Measurements from ENCODE around the gene PRKG1. TPM values are rescaled to one million over a fixed set of nuclear protein-coding genes. Genes with fewer than 3 reads are reported as not detected.

Gene PRKG1
- total RNA-seq, 1 donor from 2014 or later: 4.6 TPM

DNA sequence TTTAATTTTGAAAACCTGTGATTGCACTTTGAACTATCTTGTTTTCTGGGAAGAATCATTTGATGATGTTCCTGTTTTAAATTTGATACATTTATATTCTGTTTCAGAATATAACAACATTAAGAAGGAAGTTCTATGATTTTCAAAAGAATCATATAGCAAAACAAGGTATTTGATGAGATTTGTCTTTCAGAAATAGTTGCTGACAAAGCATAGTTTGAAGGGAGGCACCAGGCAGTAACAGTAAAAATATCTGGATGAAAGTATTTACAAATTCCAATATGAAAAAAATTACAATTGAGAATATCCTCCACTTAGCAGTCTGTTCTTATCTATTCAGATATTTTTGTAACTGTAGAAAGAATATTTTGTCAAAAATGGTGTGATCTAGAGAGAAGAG is 891.2 kb downstream of the PRKG1 start:
- TF ChIP-seq, protein P1, sequence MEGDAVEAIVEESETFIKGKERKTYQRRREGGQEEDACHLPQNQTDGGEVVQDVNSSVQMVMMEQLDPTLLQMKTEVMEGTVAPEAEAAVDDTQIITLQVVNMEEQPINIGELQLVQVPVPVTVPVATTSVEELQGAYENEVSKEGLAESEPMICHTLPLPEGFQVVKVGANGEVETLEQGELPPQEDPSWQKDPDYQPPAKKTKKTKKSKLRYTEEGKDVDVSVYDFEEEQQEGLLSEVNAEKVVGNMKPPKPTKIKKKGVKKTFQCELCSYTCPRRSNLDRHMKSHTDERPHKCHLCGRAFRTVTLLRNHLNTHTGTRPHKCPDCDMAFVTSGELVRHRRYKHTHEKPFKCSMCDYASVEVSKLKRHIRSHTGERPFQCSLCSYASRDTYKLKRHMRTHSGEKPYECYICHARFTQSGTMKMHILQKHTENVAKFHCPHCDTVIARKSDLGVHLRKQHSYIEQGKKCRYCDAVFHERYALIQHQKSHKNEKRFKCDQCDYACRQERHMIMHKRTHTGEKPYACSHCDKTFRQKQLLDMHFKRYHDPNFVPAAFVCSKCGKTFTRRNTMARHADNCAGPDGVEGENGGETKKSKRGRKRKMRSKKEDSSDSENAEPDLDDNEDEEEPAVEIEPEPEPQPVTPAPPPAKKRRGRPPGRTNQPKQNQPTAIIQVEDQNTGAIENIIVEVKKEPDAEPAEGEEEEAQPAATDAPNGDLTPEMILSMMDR (IDR thresholded peaks at IDR 0.05; ENCODE audit: unreplicated experiment): no peak
- no peak for DNase-seq (ENCODE audit: low spot score, unreplicated experiment)
- Mint-ChIP-seq H3K9me3 (ENCODE audit: low read depth) (no peaks in the 10 kb centered on the region), H3K4me3 (ENCODE audit: low read depth) (no peak overlapping the region), H3K36me3 (ENCODE audit: insufficient read depth) (no peaks in the 10 kb centered on the region), H3K27me3 (peaks cover 4% of the 10 kb centered on the region), H3K4me1 (ENCODE audit: low read depth) (no peaks in the 10 kb centered on the region), H3K27ac (no peak overlapping the region)

DNA sequence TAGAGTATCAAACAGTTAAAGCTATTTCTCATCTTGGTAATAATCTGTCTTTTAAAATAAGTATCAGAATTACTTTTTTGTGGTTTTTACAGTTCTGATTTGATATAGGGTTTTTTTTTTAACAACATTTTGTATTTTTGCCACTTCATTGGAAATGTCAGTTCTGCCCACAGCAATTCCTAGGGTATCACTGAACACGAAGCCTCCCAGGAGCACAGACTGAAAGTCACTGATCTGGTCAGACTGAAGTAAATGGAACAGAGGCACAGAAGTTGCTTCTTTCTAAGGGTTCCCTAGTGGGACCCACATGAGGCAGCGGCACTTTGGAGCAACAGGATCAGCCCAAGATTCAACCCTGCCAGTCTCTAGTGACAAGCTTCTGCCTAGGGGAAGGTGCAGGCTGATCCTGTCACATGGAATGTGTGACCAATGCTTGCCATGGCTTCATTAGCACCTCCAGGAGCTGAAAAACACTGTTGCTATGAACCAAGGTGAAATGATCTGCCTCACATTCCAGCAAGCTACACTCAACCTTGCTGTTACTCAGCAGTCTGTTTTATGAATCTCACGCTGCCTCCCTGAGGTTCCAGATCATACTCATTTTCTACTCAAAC is 898.6 kb downstream of the PRKG1 start:
- H3K36me3 Mint-ChIP-seq (ENCODE audit: insufficient read depth): no peaks in the 10 kb centered on the region
- H3K4me1 Mint-ChIP-seq (ENCODE audit: low read depth): no peaks in the 10 kb centered on the region
- H3K9me3 Mint-ChIP-seq (ENCODE audit: low read depth): no peaks in the 10 kb centered on the region
- no peak overlapping the region for H3K27ac Mint-ChIP-seq
- H3K4me3 Mint-ChIP-seq (ENCODE audit: low read depth): no peak overlapping the region
- no peaks in the 10 kb centered on the region for H3K27me3 Mint-ChIP-seq
- no peak for DNase-seq (ENCODE audit: low spot score, unreplicated experiment)
- TF ChIP-seq, protein P1 (IDR thresholded peaks at IDR 0.05; ENCODE audit: unreplicated experiment): no peak

DNA sequence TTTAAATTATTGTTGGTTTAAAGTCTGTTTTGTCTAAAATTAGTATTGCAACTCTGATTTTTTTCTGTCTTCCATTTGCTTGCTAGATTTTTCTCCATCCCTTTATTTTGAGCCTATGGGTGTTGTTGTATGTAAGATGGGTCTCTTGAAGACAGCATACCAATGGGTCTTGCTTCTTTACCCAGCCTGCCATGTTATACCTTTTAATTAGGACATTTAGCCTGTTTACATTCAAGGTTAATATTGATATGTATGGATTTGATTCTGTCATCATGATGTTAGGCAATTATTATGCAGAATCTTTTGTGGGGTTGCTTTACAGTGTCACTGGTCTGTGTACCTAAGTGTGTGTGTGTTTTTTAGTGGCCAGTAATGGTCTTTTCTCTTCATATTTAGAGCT is 906.5 kb downstream of the PRKG1 start:
- no peak overlapping the region for H3K27ac Mint-ChIP-seq
- DNase-seq (ENCODE audit: low spot score, unreplicated experiment): no peak
- TF ChIP-seq, protein P1 (IDR thresholded peaks at IDR 0.05; ENCODE audit: unreplicated experiment): no peak
- H3K4me1 Mint-ChIP-seq (ENCODE audit: low read depth): no peaks in the 10 kb centered on the region
- H3K4me3 Mint-ChIP-seq (ENCODE audit: low read depth): no peak overlapping the region
- H3K36me3 Mint-ChIP-seq (ENCODE audit: insufficient read depth): no peaks in the 10 kb centered on the region
- H3K9me3 Mint-ChIP-seq (ENCODE audit: low read depth): peaks cover 6% of the 10 kb centered on the region
- no peaks in the 10 kb centered on the region for H3K27me3 Mint-ChIP-seq

DNA sequence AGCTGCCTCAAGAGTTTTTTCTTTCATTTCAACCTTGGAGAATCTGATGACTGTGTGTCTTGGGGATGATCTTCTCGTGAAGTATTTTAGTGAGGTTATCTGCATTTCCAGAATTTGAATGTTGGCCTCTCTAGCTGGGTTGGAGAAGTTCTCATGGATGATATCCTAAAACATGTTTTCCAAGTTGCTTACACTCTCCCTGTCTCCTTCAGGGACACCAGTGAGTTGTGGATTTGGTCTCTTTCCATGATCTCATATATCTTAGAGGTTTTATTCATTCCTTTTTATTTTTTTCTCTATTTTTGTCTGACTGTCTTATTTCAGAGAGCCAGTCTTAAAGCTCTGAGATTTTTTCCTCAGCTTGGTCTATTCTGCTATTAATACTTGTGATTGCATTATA is 907.4 kb downstream of the PRKG1 start:
- H3K9me3 Mint-ChIP-seq (ENCODE audit: low read depth): peaks cover 6% of the 10 kb centered on the region
- DNase-seq (ENCODE audit: low spot score, unreplicated experiment): no peak
- H3K27ac Mint-ChIP-seq: no peak overlapping the region
- H3K36me3 Mint-ChIP-seq (ENCODE audit: insufficient read depth): no peaks in the 10 kb centered on the region
- TF ChIP-seq, protein P1 (IDR thresholded peaks at IDR 0.05; ENCODE audit: unreplicated experiment): no peak
- no peaks in the 10 kb centered on the region for H3K27me3 Mint-ChIP-seq
- H3K4me3 Mint-ChIP-seq (ENCODE audit: low read depth): no peak overlapping the region
- H3K4me1 Mint-ChIP-seq (ENCODE audit: low read depth): peaks cover 1% of the 10 kb centered on the region

DNA sequence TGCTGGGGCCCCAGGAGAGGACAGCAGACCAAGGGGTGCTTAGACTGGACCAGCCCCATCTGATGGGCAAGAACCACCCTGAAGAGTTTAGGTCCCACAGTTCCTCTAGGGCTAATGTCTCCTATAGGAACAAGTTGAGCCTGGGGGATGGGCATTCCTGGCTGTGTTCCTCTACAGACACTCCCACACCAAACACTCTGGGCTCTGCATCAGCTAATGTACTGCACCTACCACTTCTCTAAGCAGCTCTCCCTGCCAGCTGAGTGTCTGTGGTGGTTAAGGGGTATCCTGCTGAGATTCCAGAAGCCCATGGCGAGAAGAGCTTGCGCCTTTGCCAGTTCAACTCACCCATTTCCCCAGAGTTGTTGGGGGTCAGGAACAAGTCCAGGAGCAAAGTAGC is 909.2 kb downstream of the PRKG1 start:
- peaks cover 6% of the 10 kb centered on the region for H3K9me3 Mint-ChIP-seq (ENCODE audit: low read depth)

More for the DNA sequence above, 909.2 kb downstream of the PRKG1 start:
- no peaks in the 10 kb centered on the region for H3K27me3 Mint-ChIP-seq
- no peak overlapping the region for H3K27ac Mint-ChIP-seq
- peaks cover 1% of the 10 kb centered on the region for H3K4me1 Mint-ChIP-seq (ENCODE audit: low read depth)
- no peak overlapping the region for H3K4me3 Mint-ChIP-seq (ENCODE audit: low read depth)
- no peak for DNase-seq (ENCODE audit: low spot score, unreplicated experiment)
- no peaks in the 10 kb centered on the region for H3K36me3 Mint-ChIP-seq (ENCODE audit: insufficient read depth)
- TF ChIP-seq, protein P1 (IDR thresholded peaks at IDR 0.05; ENCODE audit: unreplicated experiment): no peak

Data from progenitor cell of endocrine pancreas (in vitro differentiated cells).